CD4-positive, alpha-beta T cell (primary cell): ENCODE data around the gene ASB6. TPM values are rescaled to one million over a fixed set of nuclear protein-coding genes. Genes with fewer than 3 reads are reported as not detected.

Experiments used
- ATAC-seq: fragments of 200-7000 bp; cut with Tn5 transposase; one replicate; pipeline ENCODE4 v1.10.0; 2022; ENCODE audit warnings: mild to moderate bottlenecking; ENCODE audit not compliant: poor library complexity
- CTCF ChIA-PET: fragments of 350-600 bp; sonication (Branson Sonifier 250); formaldehyde crosslinking; loops from one replicate; lab custom pipeline; 2021; ENCODE audit warnings: antibody characterized with exemption, inconsistent platforms; lab: Charles Lee
- POLR2A ChIA-PET: fragments of 350-600 bp; sonication (Branson Sonifier 250); formaldehyde crosslinking; loops from one replicate; lab custom pipeline; 2021; ENCODE audit warnings: antibody characterized with exemption, inconsistent platforms; lab: Charles Lee
- DNase-seq, 14 experiments: peaks; one replicate each; pipeline ENCODE4 v3.0.0-alpha.2; 2013 to 2020; ENCODE audit warnings: mixed read lengths in 2 of 14
- H3K27ac ChIP-seq, 2 donors: one replicate each; pipeline versions ENCODE4 v1.5.1 to v1.7.0; 2013; ENCODE audit warnings: low read length in 2 of 2, low read depth in 1 of 2, mild to moderate bottlenecking in 1 of 2
- H3K27me3 ChIP-seq, 2 experiments: 1 replicate in 1 of 2; 2 replicates in 1 of 2; pipeline versions ENCODE4 v1.6.1 to v1.7.0; 2013; ENCODE audit warnings: low read length in 2 of 2, control low read depth in 1 of 2, mild to moderate bottlenecking in 1 of 2, moderate library complexity in 1 of 2; ENCODE audit not compliant: insufficient read depth in 2 of 2, control insufficient read depth in 1 of 2
- H3K36me3 ChIP-seq: one replicate; pipeline ENCODE4 v1.6.1; 2013; ENCODE audit warnings: low read length, control low read depth; ENCODE audit not compliant: insufficient read depth
- H3K4me1 ChIP-seq: one replicate; pipeline ENCODE4 v1.6.1; 2013; ENCODE audit warnings: low read length, control low read depth; ENCODE audit not compliant: insufficient read depth
- H3K4me3 ChIP-seq: one replicate; pipeline ENCODE4 v1.5.1; 2013; ENCODE audit warnings: mild to moderate bottlenecking, low read length, moderate library complexity
- H3K9me3 ChIP-seq, 2 experiments: 1 replicate in 1 of 2; 2 replicates in 1 of 2; pipeline versions ENCODE4 v1.6.1 to v1.7.0; 2013; ENCODE audit warnings: low read length in 2 of 2, mild to moderate bottlenecking in 2 of 2, control low read depth in 1 of 2, moderate library complexity in 1 of 2; ENCODE audit not compliant: control insufficient read depth in 1 of 2, insufficient read depth in 1 of 2
- H3K27ac Mint-ChIP-seq: one replicate; pipeline ENCODE4 v1.8.0; 2020; ENCODE audit warnings: mixed read lengths
- H3K27me3 Mint-ChIP-seq: one replicate; pipeline ENCODE4 v1.8.0; 2021; ENCODE audit warnings: mixed read lengths
- H3K36me3 Mint-ChIP-seq: one replicate; pipeline ENCODE4 v1.8.0; 2021; ENCODE audit warnings: low read depth, mixed read lengths
- H3K4me1 Mint-ChIP-seq: one replicate; pipeline ENCODE4 v1.8.0; 2021; ENCODE audit warnings: low read depth, mixed read lengths
- H3K4me3 Mint-ChIP-seq: one replicate; pipeline ENCODE4 v1.8.0; 2020; ENCODE audit warnings: mild to moderate bottlenecking, mixed read lengths
- H3K9me3 Mint-ChIP-seq: one replicate; pipeline ENCODE4 v1.8.0; 2020; ENCODE audit warnings: mixed read lengths
- intact Hi-C, 2 experiments: fragments of 100-400 bp; cut with DNase I in 1 of 2; cut with micrococcal nuclease in 1 of 2; formaldehyde crosslinking; loops; one replicate each; pipeline versions ENCODE4 v1.15.1 to v1.9.0; 2023 to 2025; cut with DNase I, micrococcal nuclease
- total RNA-seq, 174 experiments: library from RNA in 2 of 174; stranded (reverse) in 2 of 174; gene quantifications; one replicate each; pipeline ENCODE4 v1.2.3 and lab custom pipeline; 2021 to 2026
- TF ChIP-seq, protein P1 (sequence below): fragments of 200-600 bp; IDR thresholded peaks from one replicate; pipeline ENCODE4 v1.8.0; 2022; ENCODE audit warnings: antibody characterized with exemption, mild to moderate bottlenecking

ASB6 gene
- total RNA-seq, 2 experiments from 2014 or later = 28.5 to 29.3 TPM

DNA sequence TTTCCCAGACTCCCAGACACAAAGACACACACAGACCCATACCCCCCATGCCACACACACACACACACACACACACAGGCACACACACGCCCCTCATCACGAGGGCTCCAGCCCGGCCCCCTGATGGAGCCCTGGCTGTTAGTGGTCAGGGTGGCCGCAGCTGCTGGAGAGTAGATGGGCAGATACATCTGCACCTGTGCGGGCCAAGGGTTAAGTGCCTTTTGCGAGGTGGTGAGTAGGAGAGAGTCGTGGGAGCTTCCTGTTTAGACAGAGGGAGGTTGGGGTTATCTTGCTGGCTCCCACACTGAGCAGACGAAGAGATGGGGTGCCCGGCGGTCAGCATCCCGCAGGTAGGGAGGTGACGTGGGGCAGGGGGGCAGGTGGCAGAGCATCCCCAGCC lies 31.7 kb upstream of the ASB6 start:
- no peak overlapping the region for H3K4me3 Mint-ChIP-seq
- intact Hi-C loops = no loop called here
- ATAC-seq (no peak), DNase-seq (no peak)
- no peaks in the 10 kb centered on the region for H3K9me3 Mint-ChIP-seq
- peaks cover 0 to 2% of the 10 kb centered on the region in 2 experiments for H3K27me3 ChIP-seq
- H3K27me3 Mint-ChIP-seq = peaks cover 22% of the 10 kb centered on the region
- H3K4me1 Mint-ChIP-seq = no peaks in the 10 kb centered on the region
- ChIA-PET POLR2A (no interaction called here), CTCF (no interaction called here)
- no peak overlapping the region for H3K27ac Mint-ChIP-seq
- no peaks in the 10 kb centered on the region for H3K9me3 ChIP-seq
- H3K4me3 ChIP-seq = no peak overlapping the region
- no peaks in the 10 kb centered on the region for H3K36me3 Mint-ChIP-seq
- no peak overlapping the region for H3K27ac ChIP-seq
- TF ChIP-seq, protein P1, sequence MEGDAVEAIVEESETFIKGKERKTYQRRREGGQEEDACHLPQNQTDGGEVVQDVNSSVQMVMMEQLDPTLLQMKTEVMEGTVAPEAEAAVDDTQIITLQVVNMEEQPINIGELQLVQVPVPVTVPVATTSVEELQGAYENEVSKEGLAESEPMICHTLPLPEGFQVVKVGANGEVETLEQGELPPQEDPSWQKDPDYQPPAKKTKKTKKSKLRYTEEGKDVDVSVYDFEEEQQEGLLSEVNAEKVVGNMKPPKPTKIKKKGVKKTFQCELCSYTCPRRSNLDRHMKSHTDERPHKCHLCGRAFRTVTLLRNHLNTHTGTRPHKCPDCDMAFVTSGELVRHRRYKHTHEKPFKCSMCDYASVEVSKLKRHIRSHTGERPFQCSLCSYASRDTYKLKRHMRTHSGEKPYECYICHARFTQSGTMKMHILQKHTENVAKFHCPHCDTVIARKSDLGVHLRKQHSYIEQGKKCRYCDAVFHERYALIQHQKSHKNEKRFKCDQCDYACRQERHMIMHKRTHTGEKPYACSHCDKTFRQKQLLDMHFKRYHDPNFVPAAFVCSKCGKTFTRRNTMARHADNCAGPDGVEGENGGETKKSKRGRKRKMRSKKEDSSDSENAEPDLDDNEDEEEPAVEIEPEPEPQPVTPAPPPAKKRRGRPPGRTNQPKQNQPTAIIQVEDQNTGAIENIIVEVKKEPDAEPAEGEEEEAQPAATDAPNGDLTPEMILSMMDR = no peak
- no peaks in the 10 kb centered on the region for H3K4me1 ChIP-seq
- no peaks in the 10 kb centered on the region for H3K36me3 ChIP-seq

- peaks cover 17% of the 10 kb centered on the region for H3K27me3 Mint-ChIP-seq
- H3K27ac Mint-ChIP-seq = no peak overlapping the region
- intact Hi-C loops = no loop called here
- no peaks in the 10 kb centered on the region for H3K36me3 ChIP-seq
- no peak overlapping the region for H3K4me3 ChIP-seq
- ATAC-seq = no peak
- DNase-seq = no peak
- peaks cover 7 to 9% of the 10 kb centered on the region in 2 experiments for H3K27me3 ChIP-seq
- no peak overlapping the region for H3K4me3 Mint-ChIP-seq
- no peaks in the 10 kb centered on the region for H3K36me3 Mint-ChIP-seq
- TF ChIP-seq, protein P1 = no peak
- H3K9me3 ChIP-seq = no peaks in the 10 kb centered on the region
- no peaks in the 10 kb centered on the region for H3K9me3 Mint-ChIP-seq
- H3K4me1 ChIP-seq = no peaks in the 10 kb centered on the region
- no peaks in the 10 kb centered on the region for H3K4me1 Mint-ChIP-seq
- CTCF ChIA-PET = no interaction called here
- POLR2A ChIA-PET = no interaction called here
- no peak overlapping the region for H3K27ac ChIP-seq
These were observed 30.8 kb upstream of the ASB6 start for GRCh38 chr9:129672702-129673101.

DNA sequence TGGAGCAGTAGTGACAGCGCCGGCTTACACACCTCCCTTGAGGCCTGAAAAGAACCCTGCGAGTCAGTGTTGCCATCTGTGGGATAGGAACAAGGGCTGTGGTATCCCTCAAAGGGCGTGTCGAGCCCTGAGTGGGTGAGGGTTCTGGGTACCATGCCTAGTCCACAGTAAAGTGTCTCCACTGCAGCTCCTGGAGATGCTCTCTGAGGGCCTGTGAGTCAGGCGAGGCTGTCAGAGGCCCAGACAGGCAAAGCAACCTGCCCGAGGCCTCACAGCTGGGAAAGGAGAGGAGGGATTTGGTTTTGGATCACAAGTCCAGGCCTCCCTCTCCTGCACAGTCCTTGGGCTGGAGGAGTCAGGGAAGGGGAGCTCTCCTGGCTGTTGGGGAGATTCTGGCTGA lies 29.6 kb upstream of the ASB6 start:
- Mint-ChIP-seq H3K4me3 (no peak overlapping the region), H3K4me1 (no peaks in the 10 kb centered on the region), H3K27ac (no peak overlapping the region), H3K36me3 (no peaks in the 10 kb centered on the region), H3K27me3 (peaks cover 14% of the 10 kb centered on the region), H3K9me3 (no peaks in the 10 kb centered on the region)
- Histone ChIP-seq H3K27ac (no peak overlapping the region), H3K27me3 (peaks cover 15 to 20% of the 10 kb centered on the region in 2 experiments), H3K36me3 (no peaks in the 10 kb centered on the region), H3K4me1 (peaks cover 1% of the 10 kb centered on the region), H3K4me3 (no peak overlapping the region), H3K9me3 (peaks cover 0 to 5% of the 10 kb centered on the region in 2 experiments)
- intact Hi-C loops = no loop called here
- ATAC-seq = no peak
- CTCF ChIA-PET = no interaction called here
- TF ChIP-seq, protein P1 = no peak
- POLR2A ChIA-PET = no interaction called here
- no peak for DNase-seq
